ENCODE results near the gene ETV6.
"Not testable (repeated sequence)": the region's sequence is repeated elsewhere in the genome, so short reads cannot be mapped to it uniquely, and the experiment has no call there.

ETV6 gene

GRCh38 chr12:11672256-11673191, 23.1 kb downstream of the ETV6 start:
- Mint-ChIP-seq H3K4me3 (no peak overlapping the region), H3K27me3 (no peaks in the 10 kb centered on the region), H3K4me1 (ENCODE audit: low read depth) (peaks cover 50% of the 10 kb centered on the region), H3K27ac (no peak overlapping the region), H3K36me3 (ENCODE audit: low read depth) (peaks cover 10% of the 10 kb centered on the region), H3K9me3 (no peaks in the 10 kb centered on the region)

- H3K4me1 Mint-ChIP-seq (ENCODE audit: low read depth) = peaks cover 39% of the 10 kb centered on the region
- no peak overlapping the region for H3K4me3 Mint-ChIP-seq
- peaks cover 9% of the 10 kb centered on the region for H3K36me3 Mint-ChIP-seq (ENCODE audit: low read depth)
- no peak overlapping the region for H3K27ac Mint-ChIP-seq
- H3K27me3 Mint-ChIP-seq = no peaks in the 10 kb centered on the region
- no peaks in the 10 kb centered on the region for H3K9me3 Mint-ChIP-seq
Measured at GRCh38 chr12:11673666-11674461, 24.4 kb downstream of the ETV6 start.

- Mint-ChIP-seq H3K36me3 (ENCODE audit: low read depth) (peaks cover 9% of the 10 kb centered on the region), H3K27me3 (no peaks in the 10 kb centered on the region), H3K9me3 (no peaks in the 10 kb centered on the region), H3K4me3 (no peak overlapping the region), H3K4me1 (ENCODE audit: low read depth) (peaks cover 33% of the 10 kb centered on the region), H3K27ac (no peak overlapping the region)
Measured at GRCh38 chr12:11674894-11675390, 25.5 kb downstream of the ETV6 start.

- no peaks in the 10 kb centered on the region for H3K9me3 Mint-ChIP-seq
- peaks cover 9% of the 10 kb centered on the region for H3K36me3 Mint-ChIP-seq (ENCODE audit: low read depth)
- no peak overlapping the region for H3K4me3 Mint-ChIP-seq
- H3K27ac Mint-ChIP-seq = no peak overlapping the region
- no peaks in the 10 kb centered on the region for H3K27me3 Mint-ChIP-seq
- H3K4me1 Mint-ChIP-seq (ENCODE audit: low read depth) = peaks cover 30% of the 10 kb centered on the region
Measured at GRCh38 chr12:11676052-11676451, 26.6 kb downstream of the ETV6 start.

GRCh38 chr12:11677093-11677492, 27.6 kb downstream of the ETV6 start:
- Mint-ChIP-seq H3K27ac (no peak overlapping the region), H3K4me1 (ENCODE audit: low read depth) (peaks cover 26% of the 10 kb centered on the region)

GRCh38 chr12:11677752-11678151, 28.3 kb downstream of the ETV6 start:
- Mint-ChIP-seq H3K36me3 (ENCODE audit: low read depth) (peaks cover 21% of the 10 kb centered on the region), H3K9me3 (no peaks in the 10 kb centered on the region), H3K27ac (no peak overlapping the region), H3K4me3 (no peak overlapping the region), H3K4me1 (ENCODE audit: low read depth) (peaks cover 20% of the 10 kb centered on the region), H3K27me3 (no peaks in the 10 kb centered on the region)

More at GRCh38 chr12:11677093-11677492, 27.6 kb downstream of the ETV6 start:
- Mint-ChIP-seq H3K27me3 (no peaks in the 10 kb centered on the region), H3K36me3 (ENCODE audit: low read depth) (peaks cover 14% of the 10 kb centered on the region), H3K9me3 (no peaks in the 10 kb centered on the region), H3K4me3 (no peak overlapping the region)

- Mint-ChIP-seq H3K4me1 (ENCODE audit: low read depth) (peaks cover 18% of the 10 kb centered on the region), H3K27me3 (no peaks in the 10 kb centered on the region), H3K36me3 (ENCODE audit: low read depth) (peaks cover 24% of the 10 kb centered on the region), H3K27ac (no peak overlapping the region), H3K4me3 (no peak overlapping the region), H3K9me3 (no peaks in the 10 kb centered on the region)
Measured at GRCh38 chr12:11678781-11679180, 29.3 kb downstream of the ETV6 start.

- Mint-ChIP-seq H3K9me3 (no peaks in the 10 kb centered on the region), H3K36me3 (ENCODE audit: low read depth) (peaks cover 24% of the 10 kb centered on the region), H3K4me3 (no peak overlapping the region), H3K27ac (no peak overlapping the region), H3K4me1 (ENCODE audit: low read depth) (peaks cover 20% of the 10 kb centered on the region), H3K27me3 (no peaks in the 10 kb centered on the region)
Measured at GRCh38 chr12:11681207-11681606, 31.7 kb downstream of the ETV6 start.

- peaks cover 20% of the 10 kb centered on the region for H3K4me1 Mint-ChIP-seq (ENCODE audit: low read depth)
Measured at GRCh38 chr12:11681695-11682094, 32.2 kb downstream of the ETV6 start.

GRCh38 chr12:11684393-11684792, 34.9 kb downstream of the ETV6 start:
- no peaks in the 10 kb centered on the region for H3K27me3 Mint-ChIP-seq
- H3K4me1 Mint-ChIP-seq (ENCODE audit: low read depth) = peaks cover 23% of the 10 kb centered on the region
- H3K36me3 Mint-ChIP-seq (ENCODE audit: low read depth) = peaks cover 14% of the 10 kb centered on the region
- no peak overlapping the region for H3K4me3 Mint-ChIP-seq
- no peaks in the 10 kb centered on the region for H3K9me3 Mint-ChIP-seq
- no peak overlapping the region for H3K27ac Mint-ChIP-seq

More at GRCh38 chr12:11681695-11682094, 32.2 kb downstream of the ETV6 start:
- not testable (repeated sequence) for H3K27me3 Mint-ChIP-seq, H3K9me3 Mint-ChIP-seq, H3K4me3 Mint-ChIP-seq, H3K27ac Mint-ChIP-seq
- H3K36me3 Mint-ChIP-seq (ENCODE audit: low read depth) = peaks cover 24% of the 10 kb centered on the region

GRCh38 chr12:11684811-11685210, 35.3 kb downstream of the ETV6 start:
- peaks cover 23% of the 10 kb centered on the region for H3K4me1 Mint-ChIP-seq (ENCODE audit: low read depth)
- no peak overlapping the region for H3K27ac Mint-ChIP-seq
- no peaks in the 10 kb centered on the region for H3K9me3 Mint-ChIP-seq
- H3K27me3 Mint-ChIP-seq = no peaks in the 10 kb centered on the region
- H3K36me3 Mint-ChIP-seq (ENCODE audit: low read depth) = peaks cover 14% of the 10 kb centered on the region
- no peak overlapping the region for H3K4me3 Mint-ChIP-seq

GRCh38 chr12:11685316-11685715, 35.8 kb downstream of the ETV6 start:
- H3K36me3 Mint-ChIP-seq (ENCODE audit: low read depth) = peaks cover 14% of the 10 kb centered on the region

GRCh38 chr12:11685716-11686115, 36.2 kb downstream of the ETV6 start:
- H3K4me1 Mint-ChIP-seq (ENCODE audit: low read depth) = peaks cover 29% of the 10 kb centered on the region
- H3K36me3 Mint-ChIP-seq (ENCODE audit: low read depth) = peaks cover 14% of the 10 kb centered on the region

More at GRCh38 chr12:11685316-11685715, 35.8 kb downstream of the ETV6 start:
- Mint-ChIP-seq H3K27me3 (no peaks in the 10 kb centered on the region), H3K9me3 (no peaks in the 10 kb centered on the region), H3K4me3 (no peak overlapping the region), H3K4me1 (ENCODE audit: low read depth) (peaks cover 28% of the 10 kb centered on the region), H3K27ac (no peak overlapping the region)

GRCh38 chr12:11686120-11686519, 36.6 kb downstream of the ETV6 start:
- no peak overlapping the region for H3K27ac Mint-ChIP-seq
- peaks cover 29% of the 10 kb centered on the region for H3K4me1 Mint-ChIP-seq (ENCODE audit: low read depth)
- no peaks in the 10 kb centered on the region for H3K27me3 Mint-ChIP-seq
- H3K4me3 Mint-ChIP-seq = no peak overlapping the region
- H3K9me3 Mint-ChIP-seq = no peaks in the 10 kb centered on the region
- H3K36me3 Mint-ChIP-seq (ENCODE audit: low read depth) = peaks cover 14% of the 10 kb centered on the region

More at GRCh38 chr12:11685716-11686115, 36.2 kb downstream of the ETV6 start:
- Mint-ChIP-seq H3K27ac (no peak overlapping the region), H3K9me3 (no peaks in the 10 kb centered on the region), H3K27me3 (no peaks in the 10 kb centered on the region), H3K4me3 (no peak overlapping the region)

GRCh38 chr12:11687528-11687927, 38.1 kb downstream of the ETV6 start:
- Mint-ChIP-seq H3K4me1 (ENCODE audit: low read depth) (peaks cover 32% of the 10 kb centered on the region), H3K9me3 (no peaks in the 10 kb centered on the region), H3K36me3 (ENCODE audit: low read depth) (peaks cover 5% of the 10 kb centered on the region), H3K27ac (no peak overlapping the region), H3K4me3 (no peak overlapping the region), H3K27me3 (no peaks in the 10 kb centered on the region)
